ENCODE data around the gene GAL3ST2.
A peak's percentile ranks its signal among the peaks of the same experiment; 100 is the strongest.
"Not testable (repeated sequence)": the region's sequence is repeated elsewhere in the genome, so short reads cannot be mapped to it uniquely, and the experiment has no call there.

The GAL3ST2 gene

DNA sequence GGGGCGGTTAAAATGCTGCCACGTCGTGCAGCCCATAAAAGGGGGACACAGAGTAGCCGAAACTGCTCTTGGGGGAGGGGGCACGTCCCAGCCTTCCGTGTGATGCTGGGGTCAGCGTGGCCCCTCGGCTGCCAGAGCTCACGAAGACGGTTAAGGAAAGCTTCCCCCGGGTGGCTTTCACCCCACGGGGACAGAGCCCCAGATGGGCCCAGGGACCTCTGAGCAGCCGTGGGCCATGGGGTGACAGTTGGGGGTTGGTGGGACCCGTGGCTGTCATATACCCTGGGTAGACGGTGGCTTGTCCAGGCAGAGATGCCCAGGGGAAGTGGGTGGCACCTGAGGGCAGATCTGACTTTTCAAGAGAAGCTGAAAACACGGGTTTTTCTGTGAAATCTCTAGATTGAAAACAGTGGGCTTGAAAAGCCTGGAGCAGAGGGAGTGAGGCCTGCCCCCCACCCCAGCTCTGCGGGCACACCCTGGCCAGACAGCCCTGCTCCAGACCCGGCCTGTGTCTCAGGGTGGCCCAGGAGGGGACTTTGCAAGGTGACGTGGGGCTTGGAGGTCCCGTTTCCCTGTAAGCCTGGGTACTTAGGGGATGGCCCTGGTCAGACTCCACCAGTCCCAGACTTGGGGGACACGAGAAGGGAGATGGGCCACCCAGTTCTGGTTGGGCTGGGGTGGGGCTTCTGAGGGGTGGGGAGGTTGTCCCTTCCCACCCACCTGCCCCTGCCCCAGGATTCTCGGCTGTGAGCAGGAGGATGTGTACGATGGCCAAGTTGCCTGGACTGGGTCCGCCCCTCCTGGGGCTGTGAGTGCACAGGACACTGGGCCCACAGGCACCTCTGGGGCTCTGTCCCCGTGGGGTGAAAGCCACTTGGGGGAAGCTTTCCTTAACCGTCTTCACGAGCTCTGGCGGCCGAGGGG lies 33.0 kb downstream of the GAL3ST2 start:
- no peak for DNase-seq

DNA sequence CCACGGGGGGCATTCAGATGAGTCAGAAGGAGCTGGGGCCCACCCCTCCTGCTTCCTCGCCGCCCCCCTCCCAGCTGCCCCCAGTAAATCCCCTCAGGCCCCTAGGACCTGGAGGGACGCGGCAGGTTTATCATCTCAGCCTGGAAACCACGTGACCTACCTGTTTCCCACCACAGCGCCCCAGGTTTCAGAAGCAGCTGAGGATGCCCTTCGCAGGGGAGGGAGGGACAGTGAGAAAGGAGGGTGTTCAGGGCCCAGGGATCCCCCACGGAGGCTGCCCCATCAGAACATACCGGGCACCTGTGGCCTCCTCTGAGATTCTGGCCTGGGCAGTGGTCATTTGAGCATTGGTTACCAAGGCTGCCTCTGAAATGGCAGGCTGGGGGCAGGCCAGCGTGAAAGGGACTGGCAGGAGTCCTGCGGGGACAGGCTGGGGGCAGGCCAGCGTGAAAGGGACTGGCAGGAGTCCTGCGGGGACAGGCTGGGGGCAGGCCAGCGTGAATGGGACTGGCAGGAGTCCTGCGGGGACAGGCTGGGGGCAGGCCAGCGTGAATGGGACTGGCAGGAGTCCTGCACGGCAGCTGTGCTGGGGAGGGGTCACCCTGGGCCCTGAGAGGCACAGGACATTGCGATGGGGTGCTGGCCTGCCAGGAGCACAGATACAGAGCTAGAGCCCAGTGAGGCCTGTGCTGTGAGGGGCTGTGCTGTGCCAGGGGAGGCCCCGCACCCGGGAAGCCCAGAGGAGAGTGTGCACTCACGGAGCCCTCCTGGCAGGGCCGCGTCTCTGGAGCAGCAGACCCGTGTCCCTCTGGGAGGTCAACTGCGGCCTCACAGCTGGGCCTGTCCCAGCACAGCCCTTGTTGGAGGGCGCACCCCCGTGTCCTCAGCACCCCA lies 33.9 kb downstream of the GAL3ST2 start:
- DNase-seq = no peak

DNA sequence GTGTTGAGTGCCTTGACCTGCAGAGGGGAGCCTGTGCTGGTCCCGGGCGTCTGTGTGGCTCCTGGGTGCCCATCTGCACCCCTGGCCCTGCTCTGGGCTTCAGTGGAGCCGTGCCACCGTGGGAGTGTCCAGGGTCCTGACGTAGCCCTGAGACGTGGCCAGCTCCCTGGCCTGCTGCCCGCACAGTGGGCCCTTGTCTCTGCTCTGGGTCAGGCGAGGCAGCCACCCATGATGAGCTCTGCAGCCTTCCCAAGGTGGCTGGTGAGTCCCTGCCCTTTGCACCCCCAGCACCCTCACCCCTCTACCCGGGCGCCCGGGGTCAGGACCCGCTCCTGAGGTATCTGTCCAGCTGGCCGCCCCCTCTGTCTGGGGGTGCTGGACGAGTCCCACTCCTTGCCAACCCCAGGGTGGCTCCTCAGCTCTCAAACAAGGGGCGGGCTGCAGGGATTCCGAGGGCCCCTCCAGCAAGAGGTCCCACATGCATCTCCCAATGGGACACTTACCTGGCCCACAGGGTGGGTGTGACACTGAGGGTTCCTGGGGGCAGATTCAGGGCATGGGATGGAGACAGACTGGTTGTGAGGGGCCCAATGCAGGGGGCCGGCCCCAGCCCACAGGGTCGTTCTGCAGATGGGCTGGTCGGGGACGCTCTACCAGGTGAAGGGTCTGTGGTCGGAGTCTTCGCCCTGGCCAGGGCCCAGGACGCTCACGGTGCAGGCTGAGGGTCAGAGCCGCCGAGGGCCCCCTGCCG lies 34.8 kb downstream of the GAL3ST2 start:
- DNase-seq = no peak

DNA sequence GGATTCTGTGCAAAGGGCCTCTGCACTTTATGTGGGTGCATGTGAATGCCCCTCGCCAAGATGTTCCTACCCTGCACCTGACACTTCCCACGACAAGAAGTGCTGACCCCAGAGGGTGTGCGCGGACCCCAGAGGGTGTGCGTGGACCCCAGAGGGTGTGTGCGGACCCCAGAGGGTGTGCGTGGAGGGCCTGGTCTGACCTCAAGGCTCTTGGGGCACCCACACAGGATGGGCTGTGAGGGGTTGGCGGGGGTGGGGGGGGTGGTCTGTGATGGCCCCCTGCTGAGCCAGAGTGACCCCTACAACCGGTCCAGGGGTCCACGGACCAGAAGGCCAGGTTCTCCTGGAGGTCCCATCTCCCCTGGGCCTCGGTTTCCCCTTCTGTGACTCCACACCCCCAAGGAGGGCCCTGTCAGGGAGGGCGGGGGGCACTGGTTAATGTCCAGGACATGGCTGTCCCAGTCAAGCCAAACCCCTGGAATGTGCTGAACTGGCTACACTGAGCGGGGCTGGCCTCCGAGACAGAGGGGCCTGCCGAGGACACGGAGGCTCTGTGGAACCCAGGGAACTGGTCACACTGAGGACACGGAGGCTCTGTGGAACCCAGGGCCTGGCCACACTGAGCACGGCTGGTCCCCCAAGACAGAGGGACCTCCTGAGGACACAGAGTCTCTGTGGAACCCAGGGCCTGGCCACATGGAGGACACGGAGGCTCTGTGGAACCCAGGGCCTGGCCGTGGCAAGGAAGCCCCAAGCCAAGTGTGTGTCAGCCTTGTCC lies 35.5 kb downstream of the GAL3ST2 start:
- no peak for DNase-seq

DNA sequence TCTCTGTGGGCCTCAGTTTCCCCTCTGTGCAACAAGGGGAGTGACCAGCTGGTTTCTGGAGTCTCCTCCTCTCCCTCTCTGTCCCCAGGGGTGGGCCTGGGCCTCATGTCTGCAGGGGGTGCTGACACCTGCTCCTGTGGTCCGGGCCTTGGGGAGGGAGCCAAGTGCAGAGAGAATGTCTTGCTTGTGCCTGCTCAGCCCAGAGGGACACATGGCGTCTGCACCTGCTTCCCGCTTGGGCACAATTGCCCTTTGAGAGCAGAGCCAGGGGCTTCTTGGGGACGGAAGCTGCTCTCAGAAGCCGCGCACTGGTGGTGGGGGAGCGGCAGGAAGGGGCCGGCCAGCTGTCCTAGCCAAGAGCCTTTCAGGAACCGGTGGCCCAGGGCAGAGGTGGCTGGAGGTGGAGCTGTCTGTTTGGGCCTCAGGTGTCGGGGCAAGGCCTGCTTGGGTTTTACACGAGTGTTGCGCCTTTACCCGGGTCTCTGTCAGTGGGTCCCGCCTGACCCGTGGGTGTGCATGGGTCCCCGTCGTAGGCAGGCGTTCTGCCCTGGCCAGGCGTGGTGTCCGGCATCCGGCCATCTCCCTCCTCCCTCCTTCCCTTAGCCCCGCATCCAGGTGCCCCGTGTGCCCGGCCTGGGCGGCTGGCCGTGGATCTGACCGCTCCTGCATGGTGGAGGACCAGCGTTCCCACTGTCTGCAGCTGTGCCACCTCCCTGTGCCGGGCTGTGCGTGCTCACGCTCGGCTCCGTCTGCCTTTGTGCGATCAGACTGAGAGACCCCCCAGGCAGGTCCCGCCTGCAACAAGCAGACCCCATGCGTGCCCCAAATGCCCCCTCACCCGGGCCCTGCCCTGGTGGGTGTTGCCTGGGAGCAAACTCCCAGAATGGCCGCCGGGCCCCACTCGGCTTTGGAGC lies 36.4 kb downstream of the GAL3ST2 start:
- DNase-seq = no peak

DNA sequence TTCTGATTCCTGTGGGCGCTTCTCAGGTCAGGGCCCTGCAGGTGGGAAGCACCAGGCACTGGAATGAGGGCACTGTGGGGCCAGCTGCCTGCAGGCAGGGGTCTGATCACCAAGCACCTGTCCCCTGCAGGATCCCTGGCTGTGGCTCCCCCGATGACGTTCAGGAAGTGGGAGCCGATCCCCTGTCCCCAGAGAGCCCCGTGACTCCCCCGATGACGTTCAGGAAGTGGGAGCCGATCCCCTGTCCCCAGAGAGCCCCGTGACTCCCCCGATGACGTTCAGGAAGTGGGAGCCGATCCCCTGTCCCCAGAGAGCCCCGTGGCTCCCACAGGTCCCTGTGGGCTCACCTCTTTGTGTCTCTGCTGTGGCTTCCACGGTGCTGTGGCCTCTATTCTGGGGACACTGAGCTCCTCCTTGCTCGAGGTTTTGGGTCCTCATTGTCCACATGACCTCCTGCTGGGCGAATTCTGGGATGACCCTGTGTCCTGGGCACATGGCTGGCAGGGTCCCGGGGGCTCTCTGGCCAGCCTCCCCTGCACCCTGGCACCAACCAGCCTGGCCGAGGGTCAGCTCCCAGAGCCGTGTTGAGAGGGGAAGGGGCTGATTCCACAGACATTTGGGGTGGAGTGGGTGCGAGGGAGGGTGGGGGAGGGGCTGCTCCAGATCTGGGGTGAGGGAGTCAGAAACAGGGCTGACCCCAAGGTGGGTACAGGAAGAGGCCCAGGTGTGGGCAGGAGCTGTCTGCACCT lies 37.2 kb downstream of the GAL3ST2 start:
- DNase-seq = peak; percentile 43

DNA sequence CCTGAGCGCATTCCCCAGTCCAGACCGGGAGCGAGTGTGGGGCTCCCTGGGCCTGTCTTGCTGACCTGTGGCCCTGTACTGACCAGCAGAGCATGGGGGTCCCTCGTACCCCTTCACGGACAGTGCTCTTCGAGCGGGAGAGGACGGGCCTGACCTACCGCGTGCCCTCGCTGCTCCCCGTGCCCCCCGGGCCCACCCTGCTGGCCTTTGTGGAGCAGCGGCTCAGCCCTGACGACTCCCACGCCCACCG lies 37.7 kb downstream of the GAL3ST2 start:
- DNase-seq = no peak

DNA sequence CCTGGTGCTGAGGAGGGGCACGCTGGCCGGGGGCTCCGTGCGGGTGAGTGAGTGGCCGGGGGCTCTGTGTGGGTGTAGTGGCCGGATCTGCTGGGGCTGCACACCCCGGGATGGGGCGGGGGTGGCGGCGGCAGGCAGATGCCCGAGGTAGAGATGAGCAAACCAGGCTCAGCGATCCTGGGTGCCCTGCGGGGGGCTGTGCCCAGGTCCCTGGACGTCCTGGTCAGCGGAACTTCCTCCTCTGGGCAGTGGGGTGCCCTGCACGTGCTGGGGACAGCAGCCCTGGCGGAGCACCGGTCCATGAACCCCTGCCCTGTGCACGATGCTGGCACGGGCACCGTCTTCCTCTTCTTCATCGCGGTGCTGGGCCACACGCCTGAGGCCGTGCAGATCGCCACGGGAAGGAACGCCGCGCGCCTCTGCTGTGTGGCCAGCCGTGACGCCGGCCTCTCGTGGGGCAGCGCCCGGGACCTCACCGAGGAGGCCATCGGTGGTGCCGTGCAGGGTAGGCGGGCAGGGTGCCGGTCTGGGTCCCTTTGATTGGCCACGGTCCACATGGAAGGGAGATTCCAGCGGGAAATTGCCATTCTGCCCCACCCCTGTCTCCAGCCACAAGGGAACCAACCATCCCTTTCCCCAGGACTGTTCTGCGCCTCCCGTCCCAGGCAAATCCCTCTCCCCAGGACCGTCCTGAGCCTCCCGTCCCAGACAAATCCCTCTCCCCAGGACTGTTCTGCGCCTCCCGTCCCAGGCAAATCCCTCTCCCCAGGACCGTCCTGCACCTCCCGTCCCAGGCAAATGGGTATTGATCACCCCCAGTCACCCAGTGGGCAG lies 38.2 kb downstream of the GAL3ST2 start:
- no peak for DNase-seq

DNA sequence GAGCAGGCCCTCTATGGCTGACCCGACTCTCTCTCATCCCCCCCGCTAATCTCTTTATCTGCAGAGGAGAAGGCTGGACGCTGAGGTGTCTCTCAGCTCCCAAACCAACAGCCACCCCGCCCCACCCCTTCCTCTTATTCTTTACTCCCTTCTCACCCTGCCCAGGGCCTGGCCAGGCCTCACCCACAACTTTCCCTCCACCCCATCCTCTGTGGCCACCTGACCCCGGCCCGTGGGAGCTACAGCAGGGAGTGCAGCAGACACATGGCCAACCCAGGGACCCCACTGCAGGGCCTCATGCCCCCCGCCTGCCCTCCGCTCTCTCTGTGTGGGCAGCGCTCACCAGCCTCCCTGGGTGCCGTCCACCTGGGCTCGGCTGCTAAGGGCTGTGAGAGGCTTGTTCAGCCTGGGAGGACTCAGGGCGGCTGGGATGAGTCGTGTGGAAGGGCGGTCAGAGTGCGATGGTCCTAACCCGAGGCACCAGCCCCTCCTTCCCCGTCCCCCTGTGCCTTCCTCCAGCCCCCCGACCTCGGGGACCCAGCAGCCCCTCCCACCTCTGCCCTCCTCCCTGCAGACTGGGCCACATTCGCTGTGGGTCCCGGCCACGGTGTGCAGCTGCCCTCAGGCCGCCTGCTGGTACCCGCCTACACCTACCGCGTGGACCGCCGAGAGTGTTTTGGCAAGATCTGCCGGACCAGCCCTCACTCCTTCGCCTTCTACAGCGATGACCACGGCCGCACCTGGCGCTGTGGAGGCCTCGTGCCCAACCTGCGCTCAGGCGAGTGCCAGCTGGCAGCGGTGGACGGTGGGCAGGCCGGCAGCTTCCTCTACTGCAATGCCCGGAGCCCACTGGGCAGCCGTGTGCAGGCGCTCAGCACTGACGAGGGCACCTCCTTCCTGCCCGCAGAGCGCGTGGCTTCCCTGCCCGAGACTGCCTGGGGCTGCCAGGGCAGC lies 39.1 kb downstream of the GAL3ST2 start:
- no peak for DNase-seq

DNA sequence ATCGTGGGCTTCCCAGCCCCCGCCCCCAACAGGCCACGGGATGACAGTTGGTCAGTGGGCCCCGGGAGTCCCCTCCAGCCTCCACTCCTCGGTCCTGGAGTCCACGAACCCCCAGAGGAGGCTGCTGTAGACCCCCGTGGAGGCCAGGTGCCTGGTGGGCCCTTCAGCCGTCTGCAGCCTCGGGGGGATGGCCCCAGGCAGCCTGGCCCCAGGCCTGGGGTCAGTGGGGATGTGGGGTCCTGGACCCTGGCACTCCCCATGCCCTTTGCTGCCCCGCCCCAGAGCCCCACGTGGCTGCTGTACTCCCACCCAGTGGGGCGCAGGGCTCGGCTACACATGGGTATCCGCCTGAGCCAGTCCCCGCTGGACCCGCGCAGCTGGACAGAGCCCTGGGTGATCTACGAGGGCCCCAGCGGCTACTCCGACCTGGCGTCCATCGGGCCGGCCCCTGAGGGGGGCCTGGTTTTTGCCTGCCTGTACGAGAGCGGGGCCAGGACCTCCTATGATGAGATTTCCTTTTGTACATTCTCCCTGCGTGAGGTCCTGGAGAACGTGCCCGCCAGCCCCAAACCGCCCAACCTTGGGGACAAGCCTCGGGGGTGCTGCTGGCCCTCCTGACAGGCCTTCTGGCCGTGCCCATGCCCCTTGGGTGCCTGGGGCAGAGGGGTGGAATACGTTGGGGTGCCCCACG lies 40.0 kb downstream of the GAL3ST2 start:
- no peak for DNase-seq

DNA sequence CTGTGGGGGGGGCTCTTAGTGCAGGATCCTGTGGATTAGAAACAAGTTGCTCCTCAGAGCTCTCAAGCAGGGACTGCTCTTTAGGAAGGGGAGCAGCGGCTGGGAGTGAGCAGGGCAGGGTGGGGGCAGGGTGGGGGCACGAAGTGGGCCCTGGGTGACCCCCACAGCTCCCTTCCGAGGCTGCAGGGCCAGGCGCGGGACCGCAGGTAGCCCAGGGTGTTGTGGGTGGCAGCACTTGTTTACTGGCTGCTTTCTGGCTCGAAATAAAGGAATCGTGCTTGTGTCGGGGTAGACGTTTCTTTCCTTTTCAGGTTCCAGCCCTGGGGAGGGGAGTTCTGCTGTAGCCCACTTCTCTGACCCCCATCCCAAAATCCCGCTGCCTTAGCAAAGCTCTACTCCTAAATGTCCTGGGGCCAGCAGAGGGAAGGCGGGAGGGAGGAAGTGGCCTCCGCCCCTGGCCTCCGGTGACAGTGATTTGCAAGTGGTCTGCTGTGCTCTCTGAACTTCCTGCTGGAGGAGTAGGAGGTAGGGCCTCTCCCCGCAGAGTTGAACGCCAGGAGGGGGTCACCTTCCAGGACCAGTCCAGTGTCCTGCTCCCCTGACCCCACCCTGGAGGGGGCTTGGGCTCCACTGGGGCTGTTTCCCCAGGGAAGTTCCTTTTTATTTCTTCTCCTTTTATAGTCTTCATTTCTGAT lies 40.7 kb downstream of the GAL3ST2 start:
- no peak for DNase-seq

DNA sequence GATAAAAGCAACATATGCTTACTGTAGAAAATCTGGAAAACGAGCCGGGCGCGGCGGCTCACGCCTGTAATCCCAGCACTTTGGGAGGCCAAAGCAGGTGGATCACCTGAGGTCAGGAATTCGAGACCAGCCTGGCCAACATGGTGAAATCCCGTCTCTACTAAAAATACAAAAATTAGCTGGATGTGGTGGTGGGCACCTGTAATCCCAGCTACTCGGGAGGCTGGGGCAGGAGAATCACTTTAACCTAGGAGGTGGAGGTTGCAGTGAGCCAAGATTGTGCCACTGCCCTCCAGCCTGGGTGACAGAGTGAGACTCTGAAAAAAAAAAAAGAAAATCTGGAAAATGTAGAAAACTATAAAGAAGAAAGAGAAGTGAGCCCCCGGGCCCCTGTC lies 41.2 kb downstream of the GAL3ST2 start:
- DNase-seq = not testable (repeated sequence)

DNA sequence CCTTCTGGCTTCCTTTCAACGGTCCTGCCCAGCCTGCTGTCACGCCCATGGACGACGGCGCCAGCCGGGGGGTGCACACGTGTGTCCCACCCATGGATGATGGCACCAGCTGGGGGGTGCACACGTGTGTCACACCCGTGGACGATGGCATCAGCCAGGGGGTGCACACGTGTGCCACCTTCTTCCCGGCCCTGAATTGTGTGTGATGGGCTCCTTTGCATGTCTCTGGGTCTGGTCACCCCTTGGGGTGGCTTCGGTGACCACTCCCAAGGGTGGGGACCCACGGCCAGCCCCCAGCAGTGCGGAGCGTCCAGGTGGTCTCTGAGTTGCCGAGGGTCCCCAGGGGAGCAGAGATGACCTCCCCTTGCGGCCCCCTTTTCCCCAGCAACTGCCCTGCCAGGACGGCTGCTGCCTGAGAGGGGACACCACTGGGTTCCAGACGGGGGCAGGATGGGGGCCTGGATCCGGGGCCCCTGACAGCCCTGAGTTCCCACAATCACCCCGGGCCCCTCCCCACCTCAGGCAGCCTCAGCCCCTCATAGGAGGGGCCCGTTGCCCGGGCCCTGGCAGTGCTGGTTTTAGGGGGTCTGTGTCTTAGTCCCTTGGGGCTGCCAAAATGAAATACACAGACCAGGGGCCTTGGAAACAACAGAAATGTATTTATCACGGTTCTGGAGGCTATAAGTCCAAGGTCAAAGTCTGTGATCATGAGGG lies 41.8 kb downstream of the GAL3ST2 start:
- no peak for DNase-seq

DNA sequence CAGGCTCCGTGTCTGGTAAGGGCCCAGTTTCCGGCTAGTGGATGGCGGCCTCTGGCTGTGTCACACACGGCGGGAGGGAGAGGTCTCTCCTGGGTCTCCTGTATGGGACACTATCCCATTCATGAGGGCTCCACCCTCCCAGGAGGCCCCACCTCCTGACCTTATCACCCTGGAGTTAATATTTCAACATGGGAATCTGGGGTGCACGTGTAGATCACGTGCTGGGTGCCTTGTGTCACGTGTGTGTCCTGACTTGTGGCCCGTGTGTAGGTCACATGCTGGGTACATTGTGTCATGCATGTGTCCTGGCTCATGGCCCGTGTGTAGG lies 42.3 kb downstream of the GAL3ST2 start:
- no peak for DNase-seq

DNA sequence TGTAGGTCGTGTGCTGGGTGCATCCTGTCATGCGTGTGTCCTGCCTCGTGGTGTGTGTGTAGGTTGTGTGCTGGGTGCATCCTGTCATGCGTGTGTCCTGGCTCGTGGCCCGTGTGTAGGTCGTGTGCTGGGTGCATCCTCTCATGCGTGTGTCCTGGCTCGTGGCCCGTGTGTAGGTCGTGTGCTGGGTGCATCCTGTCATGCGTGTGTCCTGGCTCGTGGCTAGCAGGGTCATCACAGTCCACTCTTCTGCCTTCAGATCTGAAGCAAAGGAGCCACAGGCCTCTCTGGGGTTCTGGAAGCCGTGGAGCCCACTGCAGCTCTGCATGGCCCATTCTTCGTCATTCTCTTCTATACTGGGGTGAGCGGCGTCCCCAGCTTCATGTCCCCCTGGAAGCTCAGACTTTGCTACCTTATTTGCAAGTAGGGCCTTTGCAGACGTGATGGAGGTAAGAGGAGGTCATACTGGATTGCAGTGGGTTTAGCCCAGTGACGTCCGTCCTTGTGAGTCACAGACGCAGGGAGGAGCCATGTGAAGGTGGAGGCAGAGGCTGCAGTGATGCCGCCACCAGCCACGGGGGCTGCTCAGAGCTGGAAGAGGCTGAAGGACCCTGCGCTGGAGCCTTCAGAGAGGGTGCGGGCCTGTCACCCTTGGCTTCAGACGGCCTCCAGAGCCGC lies 43.5 kb downstream of the GAL3ST2 start:
- DNase-seq = not testable (repeated sequence)
